ENCODE data around the gene SLC25A42. TPM values are rescaled to one million over a fixed set of nuclear protein-coding genes. Genes with fewer than 3 reads are reported as not detected.
"Not testable (repeated sequence)": the region's sequence is repeated elsewhere in the genome, so short reads cannot be mapped to it uniquely, and the experiment has no call there.

Gene SLC25A42
- 10 to 100 TPM; 12.3 to 85.3 (median 37.1) TPM for total RNA-seq

- in situ Hi-C loops (cut with MboI; ENCODE audit: low sequenced_read_pairs in 4 of 4), result no loop called here
- H3K4me3 ChIP-seq, result peak within 1 kb of the TSS; percentile 70 to 85 (median 78)
- TF ChIP-seq POLR2A (IDR thresholded peaks at IDR 0.05) (peak; percentile 96 to 97), CTCF (IDR thresholded peaks at IDR 0.05 in 4 of 5, conservative IDR thresholded peaks at IDR 0.05 in 1 of 5) (peak in 1 of 5 experiments; percentile 10)
- no peaks in the 10 kb centered on the region for H3K27me3 ChIP-seq
- DNase-seq (peak; percentile 99 to 100), ATAC-seq (peak; percentile 71 to 84)
- intact Hi-C loops (cut with DNase I; ENCODE audit: low total_unique reads), result loop anchor here (2.0 to 10.0 kb wide), 3 partner anchors 129 to 1039 kb away; partner anchors contain the start of genes BORCS8 and RFXANK
- H3K4me1 ChIP-seq, result peaks cover 78% of the 10 kb centered on the region in 2 donors
- H3K9me3 ChIP-seq, result no peaks in the 10 kb centered on the region
- no peaks in the 10 kb centered on the region for H3K36me3 ChIP-seq
- H3K27ac ChIP-seq, result peak within 1 kb of the TSS; percentile 94 to 96 (median 94)
These were observed at the start of gene SLC25A42 for GRCh38 chr19:19063183-19064097. Gene SLC25A42, plus strand, starts transcription at chr19:19063994. Its CDS starts 32,131 bp downstream, at chr19:19096125.

- Histone ChIP-seq H3K4me3 (no peak overlapping the region), H3K4me1 (no peaks in the 10 kb centered on the region), H3K36me3 (peaks cover 3 to 73% of the 10 kb centered on the region in 2 donors), H3K27ac (no peak overlapping the region), H3K9me3 (no peaks in the 10 kb centered on the region), H3K27me3 (no peaks in the 10 kb centered on the region)
- intact Hi-C loops (cut with DNase I; ENCODE audit: low total_unique reads), result no loop called here
- DNase-seq (no peak), ATAC-seq (no peak)
- in situ Hi-C loops (cut with MboI; ENCODE audit: low sequenced_read_pairs in 4 of 4), result no loop called here
- TF ChIP-seq POLR2A (IDR thresholded peaks at IDR 0.05), result no peak
- TF ChIP-seq CTCF (IDR thresholded peaks at IDR 0.05 in 4 of 5, conservative IDR thresholded peaks at IDR 0.05 in 1 of 5), result no peak
These were observed 42.7 kb upstream of the SLC25A42 start for GRCh38 chr19:19021115-19021514.

GRCh38 chr19:19022380-19022961 lies 41.3 kb upstream of the SLC25A42 start:
- H3K36me3 ChIP-seq, result peaks cover 3 to 72% of the 10 kb centered on the region in 2 donors
- intact Hi-C loops (cut with DNase I; ENCODE audit: low total_unique reads) (no loop called here), in situ Hi-C loops (cut with MboI; ENCODE audit: low sequenced_read_pairs in 4 of 4) (no loop called here)
- H3K4me1 ChIP-seq, result peaks cover 0 to 3% of the 10 kb centered on the region in 2 donors
- H3K4me3 ChIP-seq, result no peak overlapping the region
- no peak overlapping the region for H3K27ac ChIP-seq
- no peaks in the 10 kb centered on the region for H3K27me3 ChIP-seq
- ATAC-seq, result no peak
- H3K9me3 ChIP-seq, result no peaks in the 10 kb centered on the region
- TF ChIP-seq CTCF (IDR thresholded peaks at IDR 0.05 in 4 of 5, conservative IDR thresholded peaks at IDR 0.05 in 1 of 5) (no peak), POLR2A (IDR thresholded peaks at IDR 0.05) (no peak)
- DNase-seq, result no peak

GRCh38 chr19:19023376-19023775 lies 40.4 kb upstream of the SLC25A42 start:
- intact Hi-C loops (cut with DNase I; ENCODE audit: low total_unique reads); ATAC-seq; DNase-seq; H3K9me3 ChIP-seq; H3K27me3 ChIP-seq; H3K27ac ChIP-seq; in situ Hi-C loops (cut with MboI; ENCODE audit: low sequenced_read_pairs in 4 of 4); H3K4me1 ChIP-seq; H3K4me3 ChIP-seq: not testable (repeated sequence)
- peaks cover 3 to 72% of the 10 kb centered on the region in 2 donors for H3K36me3 ChIP-seq

GRCh38 chr19:19025861-19026260 lies 37.9 kb upstream of the SLC25A42 start:
- no peak for ATAC-seq
- DNase-seq, result no peak
- H3K36me3 ChIP-seq, result peaks cover 0 to 86% of the 10 kb centered on the region in 2 donors

More at GRCh38 chr19:19025861-19026260, 37.9 kb upstream of the SLC25A42 start:
- no peaks in the 10 kb centered on the region for H3K27me3 ChIP-seq
- TF ChIP-seq CTCF (IDR thresholded peaks at IDR 0.05 in 4 of 5, conservative IDR thresholded peaks at IDR 0.05 in 1 of 5), result no peak
- TF ChIP-seq POLR2A (IDR thresholded peaks at IDR 0.05), result no peak
- in situ Hi-C loops (cut with MboI; ENCODE audit: low sequenced_read_pairs in 4 of 4), result no loop called here
- H3K27ac ChIP-seq, result no peak overlapping the region
- H3K9me3 ChIP-seq, result no peaks in the 10 kb centered on the region
- no peak overlapping the region for H3K4me3 ChIP-seq
- H3K4me1 ChIP-seq, result peaks cover 0 to 3% of the 10 kb centered on the region in 2 donors
- intact Hi-C loops (cut with DNase I; ENCODE audit: low total_unique reads), result no loop called here
